Breast epithelium (tissue), 3 donors: Measurements from ENCODE around the gene WDR72.

Experiments
- POLR2A ChIP-seq: fragments of 450-650 bp; IDR thresholded peaks from one replicate; pipeline ENCODE4 v1.6.1; 2016; ENCODE audit warnings: antibody characterized with exemption, mild to moderate bottlenecking, moderate library complexity
- POLR2AphosphoS5 ChIP-seq, 3 donors: sonication (generic); formaldehyde crosslinking; IDR thresholded peaks; one replicate each; pipeline ENCODE4 v1.6.1; 2017; ENCODE audit warnings: antibody characterized with exemption in 3 of 3
- TF ChIP-seq, protein P1 (sequence below), 3 donors: fragments of 450-650 bp; IDR thresholded peaks; one replicate each; pipeline ENCODE4 v1.5.1; 2016 to 2017; ENCODE audit warnings: antibody characterized with exemption in 3 of 3, mild to moderate bottlenecking in 3 of 3, moderate library complexity in 3 of 3

DNA sequence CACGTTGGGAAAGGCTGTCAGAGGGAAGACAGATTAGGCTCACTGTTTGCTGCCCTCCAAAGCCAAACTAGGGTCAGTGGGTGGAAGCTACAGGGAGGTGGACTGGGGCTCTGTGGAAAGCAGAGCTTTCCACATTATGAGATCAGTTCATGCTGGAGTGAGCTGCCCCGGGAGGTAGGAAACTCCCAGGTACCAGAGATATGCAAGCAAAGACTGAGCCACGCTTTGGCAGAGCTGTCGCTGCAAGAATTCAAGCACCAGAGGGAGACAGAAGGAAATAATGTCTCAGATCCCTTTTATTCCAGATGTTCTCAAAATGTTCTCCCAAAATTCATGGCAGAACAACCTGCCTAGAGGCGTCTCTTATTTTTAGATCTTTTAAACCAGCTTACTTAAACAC, 286.6 kb downstream of the WDR72 start:
- TF ChIP-seq, protein P1, sequence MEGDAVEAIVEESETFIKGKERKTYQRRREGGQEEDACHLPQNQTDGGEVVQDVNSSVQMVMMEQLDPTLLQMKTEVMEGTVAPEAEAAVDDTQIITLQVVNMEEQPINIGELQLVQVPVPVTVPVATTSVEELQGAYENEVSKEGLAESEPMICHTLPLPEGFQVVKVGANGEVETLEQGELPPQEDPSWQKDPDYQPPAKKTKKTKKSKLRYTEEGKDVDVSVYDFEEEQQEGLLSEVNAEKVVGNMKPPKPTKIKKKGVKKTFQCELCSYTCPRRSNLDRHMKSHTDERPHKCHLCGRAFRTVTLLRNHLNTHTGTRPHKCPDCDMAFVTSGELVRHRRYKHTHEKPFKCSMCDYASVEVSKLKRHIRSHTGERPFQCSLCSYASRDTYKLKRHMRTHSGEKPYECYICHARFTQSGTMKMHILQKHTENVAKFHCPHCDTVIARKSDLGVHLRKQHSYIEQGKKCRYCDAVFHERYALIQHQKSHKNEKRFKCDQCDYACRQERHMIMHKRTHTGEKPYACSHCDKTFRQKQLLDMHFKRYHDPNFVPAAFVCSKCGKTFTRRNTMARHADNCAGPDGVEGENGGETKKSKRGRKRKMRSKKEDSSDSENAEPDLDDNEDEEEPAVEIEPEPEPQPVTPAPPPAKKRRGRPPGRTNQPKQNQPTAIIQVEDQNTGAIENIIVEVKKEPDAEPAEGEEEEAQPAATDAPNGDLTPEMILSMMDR (IDR thresholded peaks at IDR 0.05): no peak
- TF ChIP-seq POLR2A: no peak
- no peak for TF ChIP-seq POLR2AphosphoS5 (IDR thresholded peaks at IDR 0.05)
